HG03060 (cell line): ENCODE measurements around the gene CREM.

ENCODE experiments used
- ATAC-seq: cut with Tn5 transposase; IDR thresholded peaks from one replicate; pipeline ENCODE4 v1.9.1; 2021; ENCODE audit warnings: low read depth, moderate number of reproducible peaks; ENCODE audit not compliant: unreplicated experiment

CREM gene

GRCh38 chr10:35133586-35133985 is 6.9 kb downstream of the CREM start:
- ATAC-seq: no peak

- ATAC-seq: no peak
Observed at GRCh38 chr10:35135861-35136260, 9.2 kb downstream of the CREM start.

DNA sequence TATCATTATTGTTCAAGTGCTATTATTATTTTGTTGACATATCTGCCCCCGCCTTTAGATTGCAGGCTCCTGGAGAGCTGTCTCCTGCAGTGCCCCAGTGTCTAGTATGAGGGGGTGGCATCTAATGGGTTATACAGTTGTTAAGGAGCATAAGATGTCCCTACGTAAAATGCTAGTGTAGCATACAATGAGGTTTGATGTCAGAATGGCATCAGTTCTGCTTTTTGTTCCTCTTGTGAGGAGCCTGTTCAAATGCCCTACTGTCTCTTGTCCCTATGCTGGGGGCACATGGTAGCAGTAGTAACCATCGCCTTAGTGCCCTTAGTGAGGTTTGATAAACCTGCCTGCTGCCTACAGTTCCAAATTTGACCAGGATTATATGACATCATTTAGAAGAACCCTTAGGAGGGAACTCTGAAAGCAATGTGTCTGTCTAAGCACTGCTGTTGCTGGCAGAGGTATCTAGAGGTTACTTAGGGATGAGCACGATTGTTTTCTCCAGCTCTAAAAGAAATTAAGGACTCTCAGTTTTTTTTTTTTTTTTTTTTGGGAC is 9.7 kb downstream of the CREM start:
- ATAC-seq: peak; percentile 54

GRCh38 chr10:35140126-35140525 is 13.5 kb downstream of the CREM start:
- ATAC-seq: no peak

DNA sequence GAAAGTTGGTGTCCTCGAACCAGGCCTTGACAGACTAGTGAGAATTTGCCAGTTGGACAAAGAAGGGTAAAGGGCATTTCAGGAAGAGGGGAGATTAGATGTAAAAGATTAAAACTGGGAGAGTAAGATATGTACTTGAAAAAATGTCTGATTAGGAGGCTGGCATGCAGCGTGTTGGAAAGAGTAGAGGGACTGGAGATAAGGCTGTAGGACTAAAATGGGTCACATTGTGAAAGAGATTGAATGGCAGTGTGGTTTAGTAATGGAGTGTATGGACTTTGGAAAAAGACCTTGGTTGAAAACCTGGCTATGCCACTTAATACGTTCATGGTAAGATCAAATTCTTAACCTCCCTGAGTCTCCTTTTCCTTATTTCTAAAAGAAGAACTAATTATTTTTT is 14.1 kb downstream of the CREM start:
- ATAC-seq: no peak

GRCh38 chr10:35150308-35150707 is 23.7 kb downstream of the CREM start:
- ATAC-seq: no peak

DNA sequence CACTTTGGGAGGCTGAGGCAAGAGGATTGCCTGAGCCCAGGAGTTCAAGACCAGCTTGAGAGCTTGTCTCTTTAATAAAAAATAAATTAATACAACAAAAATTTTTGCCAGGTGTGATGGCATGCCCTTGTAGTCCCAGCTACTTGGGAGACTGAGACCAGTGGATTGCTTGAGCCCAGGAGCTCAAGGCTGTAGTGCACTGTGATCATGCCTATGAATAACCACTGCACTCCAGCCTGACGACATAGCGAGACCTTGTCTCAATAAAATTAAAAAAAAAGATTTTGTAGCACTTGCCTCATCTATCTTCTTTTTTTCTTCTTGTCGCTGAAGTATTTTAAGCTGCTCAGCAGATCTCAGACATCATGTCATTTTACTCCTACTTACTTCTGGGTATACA is 26.3 kb downstream of the CREM start:
- ATAC-seq: no peak

GRCh38 chr10:35153716-35154115 is 27.1 kb downstream of the CREM start:
- no peak for ATAC-seq

DNA sequence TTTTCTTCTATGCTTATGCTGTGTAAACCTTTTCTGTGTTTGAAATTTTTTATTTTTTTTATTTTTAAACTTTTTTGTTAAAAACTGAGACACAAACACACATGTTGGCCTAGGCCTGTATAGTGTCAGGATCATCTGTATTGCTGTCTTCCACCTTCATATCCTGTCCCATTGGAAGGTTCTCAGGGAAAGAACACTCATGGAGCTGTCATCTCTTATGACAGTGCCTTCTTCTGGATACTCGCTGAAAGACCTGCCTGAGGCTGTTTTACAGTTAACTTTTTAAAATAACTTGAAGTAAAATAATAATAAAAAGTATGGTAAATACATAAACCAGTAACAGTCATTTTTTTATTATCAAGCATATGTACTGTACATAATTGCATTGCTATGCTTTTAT is 34.1 kb downstream of the CREM start:
- no peak for ATAC-seq

DNA sequence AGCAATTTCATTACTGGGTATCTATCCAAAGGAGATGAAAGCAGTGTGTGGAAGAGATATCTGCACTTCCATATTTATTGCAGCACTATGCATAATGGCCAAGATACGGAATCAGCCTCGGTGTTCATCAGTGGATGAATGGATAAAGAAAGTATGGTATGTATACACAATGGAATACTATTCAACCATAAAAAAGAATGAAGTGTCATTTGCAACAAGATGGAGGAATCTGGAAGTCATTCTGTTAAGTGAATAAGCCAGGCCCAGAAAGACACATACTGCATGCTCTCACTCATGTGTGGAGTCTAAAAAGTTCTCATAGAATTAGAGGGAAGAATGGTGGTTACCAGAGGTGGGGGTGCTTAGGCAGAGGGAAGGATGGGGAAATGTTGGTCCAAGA is 35.3 kb downstream of the CREM start:
- no peak for ATAC-seq

- no peak for ATAC-seq
Observed at GRCh38 chr10:35165136-35165535, 38.5 kb downstream of the CREM start.

DNA sequence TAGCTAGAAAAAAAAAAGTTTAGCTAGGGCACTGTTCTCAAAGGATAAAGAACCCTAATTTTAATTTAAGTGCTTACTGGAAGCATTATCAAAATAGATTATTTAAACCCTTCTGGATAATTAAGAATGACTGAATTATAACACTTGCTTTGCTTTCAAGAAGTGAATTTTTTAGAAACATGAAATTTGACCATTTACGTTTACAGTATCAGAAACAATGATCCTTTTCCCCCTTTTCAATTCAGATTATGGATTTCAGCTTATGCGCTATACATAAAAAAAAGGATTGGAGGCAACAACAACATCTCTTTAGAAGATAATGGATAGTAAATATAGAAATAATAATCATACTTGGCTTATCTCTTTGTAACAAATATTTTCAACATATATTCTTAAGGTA is 39.2 kb downstream of the CREM start:
- ATAC-seq: no peak

DNA sequence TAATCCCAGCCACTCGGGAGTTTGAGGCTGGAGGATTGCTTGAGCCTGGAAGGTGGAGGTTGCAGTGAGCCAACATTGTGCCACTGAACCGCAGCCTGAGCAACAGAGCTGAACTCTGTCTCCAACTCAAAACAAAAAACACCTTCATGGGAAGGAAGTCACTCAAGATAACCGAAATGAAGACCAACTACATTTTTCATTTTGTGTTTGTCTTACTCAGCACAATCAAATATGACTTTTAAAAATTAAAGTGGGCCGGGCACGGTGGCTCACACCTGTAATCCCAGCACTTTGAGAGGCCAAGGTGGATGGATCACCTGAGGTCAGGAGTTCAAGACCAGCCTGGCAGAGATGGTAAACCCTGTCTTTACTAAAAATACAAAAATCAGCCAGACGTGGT is 40.0 kb downstream of the CREM start:
- no peak for ATAC-seq

DNA sequence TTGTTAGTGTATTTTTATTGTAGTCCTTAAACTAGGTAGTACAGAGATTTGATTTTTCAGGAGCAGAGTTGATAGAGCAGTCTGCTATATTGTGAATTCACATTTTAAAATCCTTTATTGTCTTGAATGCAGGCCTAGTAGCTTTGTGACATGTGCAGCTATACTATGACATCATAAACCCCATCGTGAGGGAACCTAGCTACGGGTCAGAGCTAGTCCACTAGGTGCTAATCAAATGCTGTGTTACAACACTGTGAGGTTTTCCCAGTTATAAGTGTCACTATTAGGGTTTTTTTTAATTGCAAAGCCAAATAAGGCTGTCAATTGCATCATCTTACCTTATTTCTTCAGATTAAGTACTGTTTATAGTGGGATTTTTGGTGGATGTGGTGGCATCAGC is 40.7 kb downstream of the CREM start:
- ATAC-seq: no peak

DNA sequence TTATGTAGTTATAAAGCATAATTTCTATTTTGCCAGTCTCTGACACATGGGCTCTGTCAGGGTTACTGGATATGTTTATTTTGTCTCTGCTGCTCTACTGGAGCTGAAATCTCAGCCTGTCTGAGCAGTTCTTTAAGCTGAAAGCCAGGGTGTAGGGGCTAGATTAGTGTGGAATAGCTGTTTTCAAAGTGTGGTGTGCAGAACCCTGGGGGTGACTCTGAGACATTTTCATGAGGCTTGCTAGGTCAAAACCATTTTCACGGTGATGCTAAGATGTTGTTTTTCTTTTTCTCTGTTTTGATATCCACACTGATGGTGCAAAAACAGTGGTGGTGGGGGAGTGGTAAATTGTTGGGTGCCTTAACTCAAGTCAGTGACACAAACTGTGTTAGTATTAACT is 45.5 kb downstream of the CREM start:
- ATAC-seq: no peak

GRCh38 chr10:35172574-35172973 is 45.9 kb downstream of the CREM start:
- ATAC-seq: no peak

DNA sequence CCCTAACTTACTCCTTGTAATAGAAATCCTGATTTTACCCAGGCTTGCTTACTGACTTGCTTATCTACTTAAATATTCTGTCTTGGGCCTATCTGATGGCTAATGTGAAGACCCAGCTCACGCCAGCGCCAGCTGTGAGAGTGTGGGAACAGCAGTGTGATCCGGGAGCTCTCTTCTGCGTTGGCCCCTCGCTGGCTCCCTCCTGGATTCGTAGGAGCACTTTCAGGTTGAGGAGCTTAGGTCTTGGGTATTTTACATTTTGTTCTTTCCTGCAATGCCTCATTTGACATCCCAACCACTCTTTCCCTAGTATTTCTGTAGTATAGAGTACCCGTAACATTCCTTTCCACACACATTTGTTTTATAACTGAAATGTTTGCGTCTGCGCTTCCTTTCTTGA is 51.7 kb downstream of the CREM start:
- ATAC-seq: no peak

- no peak for ATAC-seq
Observed at GRCh38 chr10:35182631-35183510, 56.2 kb downstream of the CREM start.

DNA sequence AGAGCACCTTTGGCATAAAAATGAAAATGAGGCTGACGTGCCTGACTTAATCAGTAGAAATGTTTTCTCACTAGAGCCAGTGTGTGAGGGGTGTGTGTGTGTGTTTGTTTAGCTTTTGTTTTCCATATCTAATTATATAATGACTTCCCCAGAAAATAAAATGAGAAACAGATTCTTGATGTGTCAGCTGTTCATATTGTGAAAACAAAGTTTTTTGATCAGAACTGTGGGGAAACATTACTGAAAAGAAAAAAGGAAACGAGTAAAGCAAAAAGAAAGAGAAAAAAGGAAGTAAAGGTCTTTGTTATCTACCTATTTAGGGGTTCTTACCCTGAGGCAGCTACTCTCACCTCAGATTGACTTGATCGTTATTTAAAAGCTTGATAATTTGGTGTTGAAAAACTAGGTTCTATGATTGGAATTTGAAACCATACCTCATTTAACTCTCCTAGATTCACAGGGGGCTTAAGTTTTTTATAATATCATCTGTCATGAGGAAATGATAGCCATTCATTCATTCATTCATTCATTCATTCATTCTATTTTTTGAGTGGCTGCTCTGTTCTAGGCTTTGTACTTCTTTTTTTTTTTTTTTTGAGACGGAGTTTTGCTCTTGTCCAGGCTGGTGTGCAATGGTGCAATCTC is 58.0 kb downstream of the CREM start:
- ATAC-seq: no peak

DNA sequence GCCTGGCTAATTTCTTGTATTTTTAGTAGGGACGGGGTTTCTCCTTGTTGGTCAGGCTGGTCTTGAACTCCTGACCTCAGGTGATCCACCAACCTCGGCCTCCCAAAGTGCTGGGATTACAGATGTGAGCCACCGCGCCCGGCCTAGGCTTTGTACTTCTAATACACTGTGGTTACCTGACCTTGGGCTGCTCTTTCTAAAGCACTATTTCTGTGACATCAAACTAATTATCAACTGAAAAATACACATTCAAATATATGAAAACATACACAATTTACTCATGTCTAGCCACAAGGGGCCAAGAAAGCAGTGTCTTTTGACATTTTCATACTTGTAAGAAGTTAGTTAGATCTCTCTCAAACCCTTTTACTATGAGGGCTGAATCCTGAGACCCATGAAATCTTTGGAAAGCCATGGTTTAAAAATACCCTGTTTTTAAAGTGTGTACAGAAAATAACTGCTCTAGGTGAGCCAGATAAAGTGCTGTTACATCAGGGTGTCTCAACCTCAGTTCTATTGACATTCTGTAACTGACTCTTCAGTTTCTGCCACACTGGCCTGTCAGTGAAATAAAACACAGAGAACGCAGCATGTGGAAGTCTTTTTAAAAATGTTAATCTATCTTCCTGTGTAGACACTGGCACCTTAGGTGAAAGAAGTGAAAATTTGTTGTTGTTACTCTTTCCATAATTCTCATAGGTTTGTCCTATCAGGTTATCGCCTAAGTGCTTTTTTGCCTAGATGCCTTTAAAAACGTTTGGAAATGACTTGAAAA is 58.8 kb downstream of the CREM start:
- ATAC-seq: no peak

- no peak for ATAC-seq
Observed at GRCh38 chr10:35188954-35189353, 62.3 kb downstream of the CREM start.
